ENCODE data around the gene RXRA.

The RXRA gene

GRCh38 chr9:134333874-134334581 lies 7.8 kb downstream of the RXRA start:
- H3K27ac ChIP-seq (ENCODE audit: low read depth, low read length), result no peak overlapping the region
- H3K36me3 ChIP-seq (ENCODE audit: control insufficient read depth, insufficient read depth, low read length), result no peaks in the 10 kb centered on the region
- no peaks in the 10 kb centered on the region for H3K9me3 ChIP-seq (ENCODE audit: control insufficient read depth, insufficient read depth, low read depth, low read length)
- no peak overlapping the region for H3K4me3 ChIP-seq (ENCODE audit: low read depth, low read length)
- H3K9ac ChIP-seq (ENCODE audit: low read length), result no peak overlapping the region
- peaks cover 13% of the 10 kb centered on the region for H3K4me1 ChIP-seq (ENCODE audit: control insufficient read depth, insufficient read depth, low read length)
- no peaks in the 10 kb centered on the region for H3K27me3 ChIP-seq (ENCODE audit: control insufficient read depth, insufficient read depth, low read length)

GRCh38 chr9:134335061-134335460 lies 8.8 kb downstream of the RXRA start:
- Histone ChIP-seq H3K27ac (ENCODE audit: low read depth, low read length) (no peak overlapping the region), H3K4me1 (ENCODE audit: control insufficient read depth, insufficient read depth, low read length) (peaks cover 3% of the 10 kb centered on the region; the same call in 1 of the 2 replicates), H3K9me3 (ENCODE audit: control insufficient read depth, insufficient read depth, low read depth, low read length) (no peaks in the 10 kb centered on the region), H3K4me3 (ENCODE audit: low read depth, low read length) (no peak overlapping the region), H3K27me3 (ENCODE audit: control insufficient read depth, insufficient read depth, low read length) (no peaks in the 10 kb centered on the region), H3K9ac (ENCODE audit: low read length) (no peak overlapping the region), H3K36me3 (ENCODE audit: control insufficient read depth, insufficient read depth, low read length) (no peaks in the 10 kb centered on the region)

- H3K4me3 ChIP-seq (ENCODE audit: low read depth, low read length), result no peak overlapping the region
- no peak overlapping the region for H3K27ac ChIP-seq (ENCODE audit: low read depth, low read length)
- H3K9ac ChIP-seq (ENCODE audit: low read length), result no peak overlapping the region
- H3K36me3 ChIP-seq (ENCODE audit: control insufficient read depth, insufficient read depth, low read length), result no peaks in the 10 kb centered on the region
- peaks cover 2% of the 10 kb centered on the region; the same call in 1 of the 2 replicates for H3K4me1 ChIP-seq (ENCODE audit: control insufficient read depth, insufficient read depth, low read length)
- H3K27me3 ChIP-seq (ENCODE audit: control insufficient read depth, insufficient read depth, low read length), result no peaks in the 10 kb centered on the region
- no peaks in the 10 kb centered on the region for H3K9me3 ChIP-seq (ENCODE audit: control insufficient read depth, insufficient read depth, low read depth, low read length)
These were observed 9.4 kb downstream of the RXRA start for GRCh38 chr9:134335486-134336220.

- no peaks in the 10 kb centered on the region for H3K36me3 ChIP-seq (ENCODE audit: control insufficient read depth, insufficient read depth, low read length)
These were observed 10.0 kb downstream of the RXRA start for GRCh38 chr9:134336228-134336627.

GRCh38 chr9:134336924-134337323 lies 10.7 kb downstream of the RXRA start:
- 0 out of 2 replicates have a peak overlapping the region, but pooled peaks have one; percentile 20 for H3K27ac ChIP-seq (ENCODE audit: low read depth, low read length)
- no peaks in the 10 kb centered on the region for H3K27me3 ChIP-seq (ENCODE audit: control insufficient read depth, insufficient read depth, low read length)
- peaks cover 2% of the 10 kb centered on the region; the same call in 1 of the 2 replicates for H3K4me1 ChIP-seq (ENCODE audit: control insufficient read depth, insufficient read depth, low read length)
- no peaks in the 10 kb centered on the region for H3K9me3 ChIP-seq (ENCODE audit: control insufficient read depth, insufficient read depth, low read depth, low read length)
- no peak overlapping the region for H3K4me3 ChIP-seq (ENCODE audit: low read depth, low read length)
- H3K9ac ChIP-seq (ENCODE audit: low read length), result no peak overlapping the region
- no peaks in the 10 kb centered on the region for H3K36me3 ChIP-seq (ENCODE audit: control insufficient read depth, insufficient read depth, low read length)

More at GRCh38 chr9:134336228-134336627, 10.0 kb downstream of the RXRA start:
- Histone ChIP-seq H3K4me3 (ENCODE audit: low read depth, low read length) (no peak overlapping the region), H3K27me3 (ENCODE audit: control insufficient read depth, insufficient read depth, low read length) (no peaks in the 10 kb centered on the region), H3K27ac (ENCODE audit: low read depth, low read length) (0 out of 2 replicates have a peak overlapping the region, but pooled peaks have one; percentile 20), H3K9me3 (ENCODE audit: control insufficient read depth, insufficient read depth, low read depth, low read length) (no peaks in the 10 kb centered on the region), H3K4me1 (ENCODE audit: control insufficient read depth, insufficient read depth, low read length) (peaks cover 2% of the 10 kb centered on the region; the same call in 1 of the 2 replicates), H3K9ac (ENCODE audit: low read length) (no peak overlapping the region)

GRCh38 chr9:134337469-134337868 lies 11.2 kb downstream of the RXRA start:
- H3K4me3 ChIP-seq (ENCODE audit: low read depth, low read length), result no peak overlapping the region
- H3K9ac ChIP-seq (ENCODE audit: low read length), result no peak overlapping the region
- H3K9me3 ChIP-seq (ENCODE audit: control insufficient read depth, insufficient read depth, low read depth, low read length), result no peaks in the 10 kb centered on the region
- no peaks in the 10 kb centered on the region for H3K27me3 ChIP-seq (ENCODE audit: control insufficient read depth, insufficient read depth, low read length)
- peaks cover under 1% of the 10 kb centered on the region; the same call in 1 of the 2 replicates for H3K4me1 ChIP-seq (ENCODE audit: control insufficient read depth, insufficient read depth, low read length)
- H3K36me3 ChIP-seq (ENCODE audit: control insufficient read depth, insufficient read depth, low read length), result no peaks in the 10 kb centered on the region
- no peak overlapping the region for H3K27ac ChIP-seq (ENCODE audit: low read depth, low read length)

GRCh38 chr9:134338394-134339182 lies 12.3 kb downstream of the RXRA start:
- H3K4me1 ChIP-seq (ENCODE audit: control insufficient read depth, insufficient read depth, low read length), result no peaks in the 10 kb centered on the region; the same call in 1 of the 2 replicates
- no peak overlapping the region for H3K9ac ChIP-seq (ENCODE audit: low read length)
- H3K27me3 ChIP-seq (ENCODE audit: control insufficient read depth, insufficient read depth, low read length), result no peaks in the 10 kb centered on the region
- 0 out of 2 replicates have a peak overlapping the region, but pooled peaks have one; percentile 19 for H3K27ac ChIP-seq (ENCODE audit: low read depth, low read length)
- H3K4me3 ChIP-seq (ENCODE audit: low read depth, low read length), result no peak overlapping the region
- H3K36me3 ChIP-seq (ENCODE audit: control insufficient read depth, insufficient read depth, low read length), result no peaks in the 10 kb centered on the region
- H3K9me3 ChIP-seq (ENCODE audit: control insufficient read depth, insufficient read depth, low read depth, low read length), result no peaks in the 10 kb centered on the region

GRCh38 chr9:134339183-134339806 lies 13.0 kb downstream of the RXRA start:
- no peaks in the 10 kb centered on the region for H3K36me3 ChIP-seq (ENCODE audit: control insufficient read depth, insufficient read depth, low read length)

GRCh38 chr9:134340475-134341160 lies 14.4 kb downstream of the RXRA start:
- Histone ChIP-seq H3K36me3 (ENCODE audit: control insufficient read depth, insufficient read depth, low read length) (no peaks in the 10 kb centered on the region), H3K27me3 (ENCODE audit: control insufficient read depth, insufficient read depth, low read length) (no peaks in the 10 kb centered on the region), H3K9ac (ENCODE audit: low read length) (no peak overlapping the region), H3K4me1 (ENCODE audit: control insufficient read depth, insufficient read depth, low read length) (no peaks in the 10 kb centered on the region; the same call in 1 of the 2 replicates), H3K9me3 (ENCODE audit: control insufficient read depth, insufficient read depth, low read depth, low read length) (no peaks in the 10 kb centered on the region), H3K4me3 (ENCODE audit: low read depth, low read length) (no peak overlapping the region), H3K27ac (ENCODE audit: low read depth, low read length) (no peak overlapping the region)

More at GRCh38 chr9:134339183-134339806, 13.0 kb downstream of the RXRA start:
- no peak overlapping the region for H3K4me3 ChIP-seq (ENCODE audit: low read depth, low read length)
- no peaks in the 10 kb centered on the region for H3K9me3 ChIP-seq (ENCODE audit: control insufficient read depth, insufficient read depth, low read depth, low read length)
- no peak overlapping the region for H3K9ac ChIP-seq (ENCODE audit: low read length)
- no peaks in the 10 kb centered on the region for H3K27me3 ChIP-seq (ENCODE audit: control insufficient read depth, insufficient read depth, low read length)
- H3K27ac ChIP-seq (ENCODE audit: low read depth, low read length), result no peak overlapping the region
- H3K4me1 ChIP-seq (ENCODE audit: control insufficient read depth, insufficient read depth, low read length), result no peaks in the 10 kb centered on the region; the same call in 1 of the 2 replicates

GRCh38 chr9:134341306-134341705 lies 15.1 kb downstream of the RXRA start:
- Histone ChIP-seq H3K9ac (ENCODE audit: low read length) (no peak overlapping the region), H3K27ac (ENCODE audit: low read depth, low read length) (0 out of 2 replicates have a peak overlapping the region, but pooled peaks have one; percentile 21), H3K9me3 (ENCODE audit: control insufficient read depth, insufficient read depth, low read depth, low read length) (no peaks in the 10 kb centered on the region), H3K4me3 (ENCODE audit: low read depth, low read length) (no peak overlapping the region), H3K4me1 (ENCODE audit: control insufficient read depth, insufficient read depth, low read length) (no peaks in the 10 kb centered on the region; the same call in 1 of the 2 replicates), H3K36me3 (ENCODE audit: control insufficient read depth, insufficient read depth, low read length) (no peaks in the 10 kb centered on the region), H3K27me3 (ENCODE audit: control insufficient read depth, insufficient read depth, low read length) (no peaks in the 10 kb centered on the region)
